ENCODE data around the gene DPYSL5.

DNA sequence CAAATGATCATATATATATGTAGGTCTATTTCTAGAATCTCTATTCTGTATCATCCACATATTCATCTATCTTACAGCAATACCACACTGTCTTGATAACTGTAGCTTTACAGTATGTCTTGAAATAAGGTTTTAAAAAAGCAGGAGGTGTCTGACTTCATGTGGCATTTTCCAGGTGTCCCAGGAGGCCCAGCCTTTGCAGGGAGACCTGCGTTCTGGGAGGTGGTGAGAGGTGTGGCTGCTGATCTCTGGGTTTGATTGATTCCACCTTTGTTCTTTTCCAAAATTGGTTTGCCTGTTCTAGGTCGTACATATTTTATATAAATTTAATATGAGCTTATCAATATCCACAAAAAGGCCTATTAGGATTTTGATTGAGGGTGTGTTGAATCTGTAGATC is 26.6 kb downstream of the DPYSL5 start:
- TF ChIP-seq CTCF (IDR thresholded peaks at IDR 0.05; ENCODE audit: low read depth, low read length) = no peak
- no peak for TF ChIP-seq EZH2phosphoT487 (IDR thresholded peaks at IDR 0.05; ENCODE audit: low read depth)
